ENCODE measurements around the gene CDHR2. TPM values are rescaled to one million over a fixed set of nuclear protein-coding genes. Genes with fewer than 3 reads are reported as not detected.

Gene CDHR2
- total RNA-seq, 1 experiment from 2014 or later = 0.63 TPM

- TF ChIP-seq PREB (CRISPR knock-in tag; IDR thresholded peaks at IDR 0.05; ENCODE audit: borderline replicate concordance) (no peak), NR2C2 (CRISPR knock-in tag; IDR thresholded peaks at IDR 0.05) (no peak), ZNF219 (CRISPR knock-in tag; IDR thresholded peaks at IDR 0.05; ENCODE audit: borderline replicate concordance) (0 out of 2 replicates have a peak, but pooled peaks have one; percentile 22), ARID4B (CRISPR knock-in tag; IDR thresholded peaks at IDR 0.05; ENCODE audit: borderline replicate concordance) (peak; percentile 67; the same call in 1 of the 2 replicates), USF1 (CRISPR knock-in tag; IDR thresholded peaks at IDR 0.05) (peak; percentile 90), CTCF (IDR thresholded peaks at IDR 0.05) (no peak), GTF2I (CRISPR knock-in tag; conservative IDR thresholded peaks at IDR 0.05) (no peak), AR (CRISPR knock-in tag; IDR thresholded peaks at IDR 0.05) (peak; percentile 39; the same call in 1 of the 2 replicates), USF2 (CRISPR knock-in tag; IDR thresholded peaks at IDR 0.05) (peak; percentile 94), ZBTB43 (CRISPR knock-in tag; IDR thresholded peaks at IDR 0.05) (no peak), RORB (CRISPR knock-in tag; IDR thresholded peaks at IDR 0.05) (no peak), SP1 (CRISPR knock-in tag; conservative IDR thresholded peaks at IDR 0.05) (no peak; the same call in none of the 2 replicates), EMX1 (CRISPR knock-in tag; IDR thresholded peaks at IDR 0.05) (no peak), TEAD4 (CRISPR knock-in tag; IDR thresholded peaks at IDR 0.05) (no peak), NFATC4 (CRISPR knock-in tag; IDR thresholded peaks at IDR 0.05) (no peak), E2F5 (CRISPR knock-in tag; IDR thresholded peaks at IDR 0.05) (no peak), ZMAT4 (CRISPR knock-in tag; IDR thresholded peaks at IDR 0.05) (no peak), E2F4 (CRISPR knock-in tag; IDR thresholded peaks at IDR 0.05; ENCODE audit: borderline replicate concordance, low read depth) (no peak), ZNF281 (CRISPR knock-in tag; IDR thresholded peaks at IDR 0.05) (no peak)
Observed at GRCh38 chr5:176536902-176537553, 12.1 kb upstream of the CDHR2 start, which contains the start of gene RNF44 (continued).
